KMS-11 (cell line): Measurements from ENCODE around the gene NOBOX.

Experiments used
- H2AFZ ChIP-seq: fragments of 200-600 bp; sonication (generic); 2 replicates; pipeline ENCODE4 v1.6.1; 2016; ENCODE audit warnings: antibody characterized with exemption, mixed run types, low read depth
- H3K27ac ChIP-seq: fragments of 200-600 bp; sonication (generic); 2 replicates; pipeline ENCODE4 v1.6.1; 2016; ENCODE audit warnings: mild to moderate bottlenecking, mixed run types
- H3K27me3 ChIP-seq: fragments of 200-600 bp; sonication (generic); 2 replicates; pipeline ENCODE4 v1.6.1; 2017; ENCODE audit warnings: mild to moderate bottlenecking, low read depth, mixed run types, moderate library complexity; ENCODE audit not compliant: insufficient read depth
- H3K36me3 ChIP-seq: fragments of 200-600 bp; sonication (generic); 2 replicates; pipeline ENCODE4 v1.6.1; 2017; ENCODE audit warnings: mild to moderate bottlenecking, mixed run types; ENCODE audit not compliant: insufficient read depth
- H3K4me1 ChIP-seq: fragments of 200-600 bp; sonication (generic); 2 replicates; pipeline ENCODE4 v1.6.1; 2016; ENCODE audit warnings: mild to moderate bottlenecking, low read depth, mixed run types; ENCODE audit not compliant: poor library complexity, severe bottlenecking
- H3K4me2 ChIP-seq: fragments of 200-600 bp; sonication (generic); 2 replicates; pipeline ENCODE4 v1.7.0; 2016; ENCODE audit warnings: mild to moderate bottlenecking, mixed run types
- H3K4me3 ChIP-seq: fragments of 200-600 bp; sonication (generic); IDR thresholded peaks from 2 replicates; pipeline ENCODE4 v1.6.1; 2017; ENCODE audit warnings: low read depth, low read length, mixed read lengths; ENCODE audit not compliant: insufficient read depth
- H3K79me2 ChIP-seq: fragments of 200-600 bp; sonication (generic); 2 replicates; pipeline ENCODE4 v1.6.1; 2016; ENCODE audit warnings: low read depth, mixed run types; ENCODE audit not compliant: insufficient read depth
- H3K9ac ChIP-seq: fragments of 200-600 bp; sonication (generic); 2 replicates; pipeline ENCODE4 v1.6.1; 2016; ENCODE audit warnings: mild to moderate bottlenecking, mixed run types
- H4K20me1 ChIP-seq: fragments of 200-600 bp; sonication (generic); 2 replicates; pipeline ENCODE4 v1.6.1; 2016; ENCODE audit warnings: mild to moderate bottlenecking, mixed run types; ENCODE audit not compliant: insufficient read depth
- TF ChIP-seq, protein P1 (sequence below): fragments of 200-600 bp; sonication (generic); conservative IDR thresholded peaks from 2 replicates; pipeline ENCODE4 v1.6.1; 2017; ENCODE audit warnings: low read depth, mild to moderate bottlenecking, antibody characterized with exemption, low read length, moderate library complexity, mixed read lengths

The NOBOX gene

DNA sequence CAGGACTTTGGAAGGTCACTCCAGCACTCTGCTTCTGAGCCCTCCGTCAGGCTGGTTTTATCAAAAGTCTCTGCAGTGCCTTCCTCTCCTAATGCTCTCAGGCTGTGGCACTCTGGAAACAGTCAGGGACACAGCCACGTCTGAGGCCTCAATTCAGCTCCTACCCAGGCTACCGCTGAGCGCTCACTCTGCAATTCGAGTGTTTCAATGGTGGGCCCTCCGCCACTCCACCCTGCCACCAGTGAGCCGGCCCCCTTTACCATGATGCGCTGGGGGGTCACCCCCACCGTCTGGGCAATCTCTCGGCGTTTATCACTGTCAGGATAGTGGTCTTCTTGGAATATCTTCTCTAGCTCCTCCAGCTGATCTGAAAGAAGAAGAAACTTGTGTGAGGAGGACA lies 3.5 kb downstream of the NOBOX start:
- no peak overlapping the region for H3K9ac ChIP-seq
- TF ChIP-seq, protein P1, sequence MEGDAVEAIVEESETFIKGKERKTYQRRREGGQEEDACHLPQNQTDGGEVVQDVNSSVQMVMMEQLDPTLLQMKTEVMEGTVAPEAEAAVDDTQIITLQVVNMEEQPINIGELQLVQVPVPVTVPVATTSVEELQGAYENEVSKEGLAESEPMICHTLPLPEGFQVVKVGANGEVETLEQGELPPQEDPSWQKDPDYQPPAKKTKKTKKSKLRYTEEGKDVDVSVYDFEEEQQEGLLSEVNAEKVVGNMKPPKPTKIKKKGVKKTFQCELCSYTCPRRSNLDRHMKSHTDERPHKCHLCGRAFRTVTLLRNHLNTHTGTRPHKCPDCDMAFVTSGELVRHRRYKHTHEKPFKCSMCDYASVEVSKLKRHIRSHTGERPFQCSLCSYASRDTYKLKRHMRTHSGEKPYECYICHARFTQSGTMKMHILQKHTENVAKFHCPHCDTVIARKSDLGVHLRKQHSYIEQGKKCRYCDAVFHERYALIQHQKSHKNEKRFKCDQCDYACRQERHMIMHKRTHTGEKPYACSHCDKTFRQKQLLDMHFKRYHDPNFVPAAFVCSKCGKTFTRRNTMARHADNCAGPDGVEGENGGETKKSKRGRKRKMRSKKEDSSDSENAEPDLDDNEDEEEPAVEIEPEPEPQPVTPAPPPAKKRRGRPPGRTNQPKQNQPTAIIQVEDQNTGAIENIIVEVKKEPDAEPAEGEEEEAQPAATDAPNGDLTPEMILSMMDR, result no peak
- no peak overlapping the region for H2AFZ ChIP-seq

DNA sequence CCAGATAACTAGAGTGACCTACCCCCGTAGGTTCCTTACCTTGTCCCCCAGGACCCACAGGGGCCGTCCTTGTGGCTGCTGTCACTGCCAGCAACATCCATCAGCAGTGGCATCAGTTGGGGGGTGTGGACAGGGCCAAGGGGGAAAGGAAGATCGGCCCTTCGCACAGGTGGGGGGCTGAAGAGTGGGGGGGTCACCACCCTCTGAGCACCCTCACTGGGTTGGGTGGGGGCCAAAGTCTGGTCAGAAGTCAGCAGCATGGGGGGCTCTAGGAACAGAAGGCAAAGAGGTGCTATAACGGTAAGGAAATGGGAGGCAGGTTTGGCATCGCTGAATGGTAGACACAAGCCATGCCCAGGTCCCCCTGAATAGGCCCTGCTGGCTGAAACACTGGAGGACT lies 4.6 kb downstream of the NOBOX start:
- no peaks in the 10 kb centered on the region for H3K36me3 ChIP-seq
- no peak overlapping the region for H2AFZ ChIP-seq
- H3K4me2 ChIP-seq, result no peak overlapping the region
- H3K4me3 ChIP-seq, result no peak overlapping the region
- no peaks in the 10 kb centered on the region for H3K27me3 ChIP-seq
- H3K9ac ChIP-seq, result no peak overlapping the region
- TF ChIP-seq, protein P1, result no peak
- no peaks in the 10 kb centered on the region for H4K20me1 ChIP-seq
- H3K4me1 ChIP-seq, result no peaks in the 10 kb centered on the region
- H3K27ac ChIP-seq, result no peak overlapping the region
- no peaks in the 10 kb centered on the region for H3K79me2 ChIP-seq

More for the DNA sequence above, 3.5 kb downstream of the NOBOX start:
- Histone ChIP-seq H3K4me3 (no peak overlapping the region), H3K27ac (no peak overlapping the region), H3K36me3 (no peaks in the 10 kb centered on the region), H3K27me3 (no peaks in the 10 kb centered on the region), H3K79me2 (no peaks in the 10 kb centered on the region), H3K4me1 (no peaks in the 10 kb centered on the region), H4K20me1 (no peaks in the 10 kb centered on the region), H3K4me2 (no peak overlapping the region)

DNA sequence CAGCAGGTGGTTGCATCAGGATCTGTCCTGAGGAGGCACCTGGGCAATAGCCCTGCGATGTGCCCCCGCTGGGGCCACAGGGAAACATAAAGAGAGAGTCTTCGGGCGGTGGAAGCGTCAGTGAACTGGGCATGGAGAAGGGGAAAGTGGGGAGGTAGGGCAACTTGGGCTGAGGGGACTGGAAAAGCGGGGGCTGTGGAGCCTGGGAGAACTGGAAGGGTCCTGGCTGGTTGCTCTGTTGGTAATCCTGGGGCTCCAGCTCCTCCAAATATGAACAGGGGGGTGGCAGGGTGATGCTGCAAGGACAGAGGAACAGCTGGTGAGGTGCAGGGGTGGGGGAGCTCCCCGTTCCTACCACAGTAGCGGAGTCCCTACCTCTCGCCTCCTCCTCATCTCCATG lies 5.2 kb downstream of the NOBOX start:
- no peaks in the 10 kb centered on the region for H4K20me1 ChIP-seq
- no peak overlapping the region for H3K4me3 ChIP-seq
- no peaks in the 10 kb centered on the region for H3K27me3 ChIP-seq
- H3K79me2 ChIP-seq, result no peaks in the 10 kb centered on the region
- no peak overlapping the region for H3K27ac ChIP-seq
- no peaks in the 10 kb centered on the region for H3K4me1 ChIP-seq
- H3K4me2 ChIP-seq, result no peak overlapping the region
- H3K9ac ChIP-seq, result no peak overlapping the region
- H3K36me3 ChIP-seq, result no peaks in the 10 kb centered on the region
- TF ChIP-seq, protein P1, result no peak
- no peak overlapping the region for H2AFZ ChIP-seq

DNA sequence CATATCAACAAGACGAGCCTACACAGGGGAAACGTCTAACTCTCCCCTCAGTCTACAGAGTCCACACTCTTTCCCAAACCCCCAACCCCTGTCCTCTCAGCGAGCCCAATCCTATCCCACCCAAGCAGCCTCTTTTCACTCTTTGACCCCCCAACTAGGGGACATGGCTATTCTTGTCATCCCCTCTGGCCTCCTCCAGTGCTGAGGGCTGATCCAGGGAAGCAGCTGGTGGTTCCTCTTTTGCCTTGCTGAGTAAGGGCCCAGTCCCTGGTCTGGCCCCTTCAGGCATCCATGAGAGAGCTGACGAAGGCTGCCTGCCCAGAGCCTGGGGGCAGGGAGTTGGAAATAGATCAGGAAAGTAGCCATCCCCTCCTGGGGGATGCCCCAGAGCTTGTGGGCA lies 6.4 kb downstream of the NOBOX start:
- H3K4me2 ChIP-seq, result no peak overlapping the region
- TF ChIP-seq, protein P1, result no peak
- no peak overlapping the region for H3K27ac ChIP-seq
- no peak overlapping the region for H3K9ac ChIP-seq
- no peak overlapping the region for H2AFZ ChIP-seq
- no peaks in the 10 kb centered on the region for H3K36me3 ChIP-seq
- H3K4me3 ChIP-seq, result no peak overlapping the region
- H3K27me3 ChIP-seq, result no peaks in the 10 kb centered on the region
- H3K4me1 ChIP-seq, result peaks cover under 1% of the 10 kb centered on the region
- no peaks in the 10 kb centered on the region for H4K20me1 ChIP-seq
- no peaks in the 10 kb centered on the region for H3K79me2 ChIP-seq
